Kidney (tissue), 14 donors: ENCODE results near the gene TNFSF10. TPM values are rescaled to one million over a fixed set of nuclear protein-coding genes. Genes with fewer than 3 reads are reported as not detected.

Source experiments
- DNase-seq, 5 donors: peaks; one replicate each; pipeline ENCODE4 v3.0.0-alpha.2; 2013 to 2020
- FAIRE-seq: peaks from 2 replicates; lab custom pipeline; 2012; peaks lifted over from hg19 to GRCh38; lab: Jason Lieb, UNC
- H3K27ac ChIP-seq, 2 donors: one replicate each; pipeline ENCODE4 v1.7.0; 2013; ENCODE audit warnings: low read depth in 2 of 2, low read length in 2 of 2, inconsistent platforms in 1 of 2
- H3K27me3 ChIP-seq: one replicate; pipeline ENCODE4 v1.7.1; 2013; ENCODE audit warnings: low read length, inconsistent platforms; ENCODE audit not compliant: control insufficient read depth, insufficient read depth
- H3K36me3 ChIP-seq, 3 donors: one replicate each; pipeline versions ENCODE4 v1.7.0 to v1.7.1; 2013; ENCODE audit warnings: low read length in 3 of 3, control low read depth in 1 of 3, inconsistent platforms in 1 of 3; ENCODE audit not compliant: insufficient read depth in 3 of 3, control insufficient read depth in 2 of 3
- H3K4me1 ChIP-seq, 3 donors: one replicate each; pipeline versions ENCODE4 v1.7.0 to v1.7.1; 2013; ENCODE audit warnings: low read length in 3 of 3, inconsistent platforms in 1 of 3, low read depth in 1 of 3; ENCODE audit not compliant: control insufficient read depth in 2 of 3, insufficient read depth in 2 of 3
- H3K4me3 ChIP-seq, 3 donors: one replicate each; pipeline versions ENCODE4 v1.7.0 to v1.8.1; 2013; ENCODE audit warnings: low read length in 3 of 3, control low read depth in 1 of 3, inconsistent platforms in 1 of 3
- H3K9ac ChIP-seq, 3 donors: one replicate each; pipeline versions ENCODE4 v1.7.0 to v1.7.1; 2013; ENCODE audit warnings: low read length in 3 of 3, control low read depth in 1 of 3, inconsistent platforms in 1 of 3
- H3K9me3 ChIP-seq, 3 donors: one replicate each; pipeline versions ENCODE4 v1.7.0 to v1.7.1; 2013; ENCODE audit warnings: low read length in 3 of 3, control low read depth in 1 of 3, inconsistent platforms in 1 of 3; ENCODE audit not compliant: control insufficient read depth in 2 of 3, insufficient read depth in 1 of 3
- intact Hi-C: fragments of 100-400 bp; cut with DNase I; formaldehyde crosslinking; loops from one replicate; pipeline ENCODE4 v1.11.1; 2022
- polyA plus RNA-seq: library from polyadenylated mRNA; stranded (reverse); fragments of 350-450 nt; fragmentation: Illumina TruSeq; extraction: RNeasy Lipid Tissue Mini Kit (QIAGEN cat#74804); gene quantifications from one replicate; pipeline ENCODE4 v1.2.3, GENCODE V29; 2014; ENCODE audit warnings: low read depth, low replicate concordance; ENCODE audit not compliant: insufficient read depth
- total RNA-seq: library from RNA; stranded (reverse); fragmentation: NEBNext Ultra II Directional; extraction: Animal tissue kit (Norgen Biotek cat#: 25700); gene quantifications from one replicate; pipeline ENCODE4 v1.2.1, GENCODE V29; 2021
- TF ChIP-seq, protein P1 (sequence below): IDR thresholded peaks from 3 replicates; pipeline ENCODE4 v1.5.1; 2012; ENCODE audit warnings: mild to moderate bottlenecking, moderate library complexity, borderline replicate concordance; ENCODE audit not compliant: insufficient read depth; ENCODE audit errors: extremely low read depth
- donor health status: control.
- donor health status: control.
- donor health status: control.
- donor health status: control.
- donor health status: control.
- donor health status: DM: yes; HTN: yes; CAD: no.
- donor health status: Normal renal cell carcinoma (clear cell type).

The TNFSF10 gene
- total and polyA plus RNA-seq, 2 donors from 2014 or later = 75.4 to 277 TPM

DNA sequence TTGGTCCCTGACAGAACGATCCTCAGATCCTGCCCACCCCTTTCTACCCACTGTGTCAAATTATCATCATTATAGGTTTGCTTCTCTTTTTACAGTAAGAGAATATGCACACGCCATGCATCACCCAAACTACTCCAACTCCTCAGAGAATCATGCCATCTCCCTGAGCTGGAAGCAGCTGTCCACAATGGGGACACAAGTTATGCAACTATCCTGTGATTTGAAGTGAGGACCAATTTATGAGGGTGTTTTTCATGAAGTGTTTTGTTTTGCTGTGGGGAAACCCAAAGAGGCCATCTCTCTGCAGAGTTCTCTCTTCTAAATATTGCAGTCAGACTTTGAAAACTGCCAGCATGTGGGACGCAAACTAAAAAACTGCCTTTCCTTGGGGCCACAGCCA, 35.8 kb upstream of the TNFSF10 start:
- peaks cover 3 to 28% (median 9%) of the 10 kb centered on the region in 3 donors for H3K4me1 ChIP-seq
- FAIRE-seq = no peak
- no peaks in the 10 kb centered on the region for H3K36me3 ChIP-seq
- H3K27ac ChIP-seq = no peak overlapping the region
- H3K27me3 ChIP-seq = no peaks in the 10 kb centered on the region
- no peaks in the 10 kb centered on the region for H3K9me3 ChIP-seq
- TF ChIP-seq, protein P1, sequence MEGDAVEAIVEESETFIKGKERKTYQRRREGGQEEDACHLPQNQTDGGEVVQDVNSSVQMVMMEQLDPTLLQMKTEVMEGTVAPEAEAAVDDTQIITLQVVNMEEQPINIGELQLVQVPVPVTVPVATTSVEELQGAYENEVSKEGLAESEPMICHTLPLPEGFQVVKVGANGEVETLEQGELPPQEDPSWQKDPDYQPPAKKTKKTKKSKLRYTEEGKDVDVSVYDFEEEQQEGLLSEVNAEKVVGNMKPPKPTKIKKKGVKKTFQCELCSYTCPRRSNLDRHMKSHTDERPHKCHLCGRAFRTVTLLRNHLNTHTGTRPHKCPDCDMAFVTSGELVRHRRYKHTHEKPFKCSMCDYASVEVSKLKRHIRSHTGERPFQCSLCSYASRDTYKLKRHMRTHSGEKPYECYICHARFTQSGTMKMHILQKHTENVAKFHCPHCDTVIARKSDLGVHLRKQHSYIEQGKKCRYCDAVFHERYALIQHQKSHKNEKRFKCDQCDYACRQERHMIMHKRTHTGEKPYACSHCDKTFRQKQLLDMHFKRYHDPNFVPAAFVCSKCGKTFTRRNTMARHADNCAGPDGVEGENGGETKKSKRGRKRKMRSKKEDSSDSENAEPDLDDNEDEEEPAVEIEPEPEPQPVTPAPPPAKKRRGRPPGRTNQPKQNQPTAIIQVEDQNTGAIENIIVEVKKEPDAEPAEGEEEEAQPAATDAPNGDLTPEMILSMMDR = no peak
- DNase-seq = no peak
- intact Hi-C loops = no loop called here
- H3K4me3 ChIP-seq = no peak overlapping the region
- no peak overlapping the region for H3K9ac ChIP-seq

DNA sequence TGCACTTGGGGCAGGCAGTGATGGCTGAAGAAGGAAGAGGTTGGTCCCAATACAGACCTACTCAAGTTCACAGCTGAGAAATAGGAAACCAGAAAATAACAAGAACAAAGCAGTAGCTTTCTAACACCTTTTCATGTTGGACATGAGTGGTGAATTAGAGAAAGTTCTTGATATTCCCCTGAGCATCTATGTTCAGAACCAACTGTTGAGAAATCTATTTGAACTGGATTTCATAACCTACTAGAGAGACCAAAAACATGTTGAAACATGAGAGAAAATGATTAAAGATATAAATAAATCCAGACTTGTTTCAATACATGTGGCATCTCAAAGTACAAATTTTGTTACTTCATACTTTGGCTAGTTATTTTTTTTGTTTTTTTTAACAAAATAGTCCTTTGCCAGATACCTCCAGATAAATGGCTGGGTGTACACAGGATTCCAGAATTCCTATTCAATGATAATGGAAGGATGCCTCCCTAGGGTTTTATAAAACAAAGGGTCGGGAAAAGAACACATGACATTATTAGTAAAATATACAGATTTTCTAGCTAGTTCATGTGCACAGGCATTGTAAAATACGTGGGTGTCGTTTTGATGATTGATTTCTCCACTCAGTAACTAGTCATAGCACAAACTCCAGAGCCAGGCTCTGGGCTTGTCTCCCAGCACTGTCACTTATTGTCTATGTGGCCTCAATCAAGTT, 34.4 kb upstream of the TNFSF10 start:
- peaks cover 0 to 17% (median 6%) of the 10 kb centered on the region in 3 donors for H3K4me1 ChIP-seq
- no peaks in the 10 kb centered on the region for H3K36me3 ChIP-seq
- H3K9me3 ChIP-seq = no peaks in the 10 kb centered on the region
- intact Hi-C loops = no loop called here
- H3K27ac ChIP-seq = no peak overlapping the region
- H3K4me3 ChIP-seq = no peak overlapping the region
- H3K27me3 ChIP-seq = no peaks in the 10 kb centered on the region
- TF ChIP-seq, protein P1 = no peak
- FAIRE-seq = no peak
- H3K9ac ChIP-seq = no peak overlapping the region
- no peak for DNase-seq

DNA sequence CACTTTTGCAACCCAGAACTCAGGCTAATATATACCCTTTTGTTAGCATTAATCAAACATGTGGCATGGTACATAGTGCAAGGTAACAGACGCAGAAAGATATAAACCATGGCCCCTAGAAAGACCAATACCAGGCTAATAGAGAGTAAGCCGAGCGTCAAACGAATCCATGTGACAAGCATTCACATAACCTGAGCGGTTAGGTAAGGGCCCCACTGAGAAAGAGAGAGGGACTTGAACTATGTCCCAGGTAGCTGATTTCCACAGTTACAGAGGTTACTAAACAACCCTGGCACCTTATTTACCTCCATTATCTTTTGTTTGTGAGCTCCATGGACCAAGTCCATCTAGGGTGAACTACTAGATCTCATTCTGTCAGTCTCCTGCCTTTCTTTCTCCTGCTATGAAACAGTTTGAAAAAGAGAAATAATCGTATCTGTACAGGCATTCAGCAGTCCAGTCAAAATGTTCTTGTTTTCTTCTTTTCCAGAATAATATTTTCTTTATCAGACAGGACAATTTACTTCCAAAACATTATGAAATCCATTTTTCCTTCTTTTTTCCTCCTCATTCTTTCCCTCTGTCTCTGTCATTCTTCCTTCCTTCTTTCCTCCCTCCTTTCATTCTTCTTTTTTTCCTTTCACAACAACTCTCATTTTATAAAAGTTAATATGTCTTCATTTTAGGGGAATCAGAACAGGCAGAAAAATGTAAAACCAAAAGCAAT, 30.5 kb upstream of the TNFSF10 start:
- FAIRE-seq (no peak), DNase-seq (peak in 1 of 5 donors; percentile 14)
- intact Hi-C loops = no loop called here
- TF ChIP-seq, protein P1 = no peak
- no peak overlapping the region for H3K4me3 ChIP-seq
- no peaks in the 10 kb centered on the region for H3K36me3 ChIP-seq
- no peaks in the 10 kb centered on the region for H3K9me3 ChIP-seq
- no peaks in the 10 kb centered on the region for H3K27me3 ChIP-seq
- peaks cover 0 to 9% (median 0%) of the 10 kb centered on the region in 3 donors for H3K4me1 ChIP-seq
- H3K9ac ChIP-seq = no peak overlapping the region
- H3K27ac ChIP-seq = peak overlapping the region in 1 of 2 donors; percentile 58
